Stimulated activated CD8-positive, alpha-beta memory T cell treated with anti-CD3 and anti-CD28 coated beads, Interleukin-7, amount 100 ng/mL, for 24 hours (primary cell): Measurements from ENCODE around the gene SAMD4A.
"Not testable (repeated sequence)": the region's sequence is repeated elsewhere in the genome, so short reads cannot be mapped to it uniquely, and the experiment has no call there.

Experiments used
- DNase-seq: peaks from one replicate; pipeline ENCODE4 v3.0.0-alpha.2; 2020; ENCODE audit warnings: low read depth

The SAMD4A gene

DNA sequence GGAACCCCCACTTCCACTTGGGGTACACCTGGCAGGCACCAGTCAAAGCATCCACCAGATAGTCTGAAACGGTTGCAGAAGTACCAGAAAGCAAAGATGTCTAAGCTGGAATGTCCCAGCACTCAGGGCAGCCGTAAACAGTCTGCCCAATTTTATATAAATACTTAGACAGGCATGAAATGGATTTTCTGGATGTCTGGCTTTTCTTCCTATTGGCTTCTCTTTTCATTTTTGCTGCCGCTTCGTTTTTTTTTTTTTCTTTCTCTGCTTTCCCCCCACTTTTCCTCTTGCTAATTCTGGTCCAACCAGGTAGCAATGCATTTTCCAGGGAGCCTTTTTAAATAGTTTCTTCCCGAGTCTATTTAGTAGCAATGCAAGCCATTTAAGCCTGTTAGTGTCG is 168.0 kb downstream of the SAMD4A start:
- no peak for DNase-seq

GRCh38 chr14:54735424-54735823 is 168.5 kb downstream of the SAMD4A start:
- no peak for DNase-seq

GRCh38 chr14:54737132-54737711 is 170.3 kb downstream of the SAMD4A start:
- no peak for DNase-seq

DNA sequence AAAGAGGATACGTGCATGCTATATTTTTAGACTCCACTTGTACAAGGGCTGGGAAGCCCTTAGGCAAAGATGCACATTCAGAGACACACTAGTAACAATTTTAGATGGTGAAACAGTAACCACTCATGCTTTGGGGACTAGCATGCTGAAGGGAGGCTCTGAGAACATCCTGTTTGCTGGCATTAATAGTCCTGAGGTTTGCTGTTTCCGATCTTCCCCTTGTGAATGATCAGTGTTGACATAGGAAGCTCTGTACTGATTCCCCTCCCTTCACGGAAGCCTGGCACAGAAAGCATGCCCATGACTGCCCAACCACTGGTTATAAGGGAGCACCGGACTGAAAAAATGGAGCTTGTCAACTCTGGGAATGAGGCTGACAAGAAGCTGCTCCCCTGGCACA is 171.1 kb downstream of the SAMD4A start:
- no peak for DNase-seq

DNA sequence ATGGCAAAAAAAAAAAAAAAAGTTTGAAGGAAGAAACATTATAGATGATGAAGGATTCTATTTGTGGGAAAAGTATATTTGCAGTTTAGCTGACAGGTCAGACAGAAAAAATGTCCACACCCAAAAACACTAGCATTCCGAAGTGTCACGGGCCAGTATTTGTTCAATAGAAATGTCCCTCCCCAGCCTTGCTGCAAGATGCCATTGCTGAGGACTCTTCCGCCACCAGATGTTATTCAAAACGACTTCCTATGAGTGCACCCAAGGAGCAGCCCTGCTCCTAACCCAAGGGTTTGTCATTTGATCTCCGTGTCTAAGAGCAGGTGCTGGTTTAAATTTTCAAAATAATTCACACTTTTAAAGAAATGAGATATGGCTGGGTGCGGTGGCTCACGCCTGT is 172.6 kb downstream of the SAMD4A start:
- DNase-seq: no peak

DNA sequence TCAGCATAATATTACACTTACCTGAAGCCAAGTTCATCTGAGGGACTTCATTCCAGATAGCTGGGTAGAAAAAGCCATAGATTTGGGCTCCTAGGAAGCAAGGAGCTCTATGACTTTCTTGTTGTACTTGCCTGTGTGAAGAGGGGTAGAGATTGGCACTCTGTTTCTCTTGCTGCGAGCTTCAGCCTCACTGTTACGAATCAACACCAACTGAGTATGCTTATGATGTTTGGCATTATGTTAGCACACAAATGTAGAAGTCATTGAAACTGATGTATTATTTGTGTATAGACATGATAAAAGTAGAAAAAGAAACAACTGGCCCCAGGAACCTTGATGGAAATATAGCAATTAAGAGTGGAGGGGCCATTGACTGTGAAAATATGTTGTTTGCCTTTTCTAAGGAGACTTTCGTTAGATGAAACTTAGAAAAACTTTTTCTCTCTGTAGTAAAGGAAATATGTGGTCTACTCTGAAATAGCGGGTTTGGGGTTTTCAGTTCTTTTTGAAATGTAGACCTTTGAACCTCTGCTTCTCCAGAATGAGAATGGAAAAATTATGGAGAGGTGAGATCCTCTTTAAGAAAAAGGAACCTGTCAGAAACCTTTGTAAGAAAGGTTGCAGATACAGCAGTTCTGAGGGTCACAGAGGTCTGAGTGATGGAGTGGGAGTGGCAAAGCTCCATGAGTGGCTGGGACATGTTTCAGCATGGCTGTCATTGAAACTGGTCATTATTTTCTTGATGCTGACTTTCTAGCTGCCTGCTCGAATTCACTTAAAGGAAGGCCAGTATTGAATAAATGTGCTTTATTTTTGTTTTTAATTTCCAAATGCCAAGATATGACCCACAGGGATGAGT is 175.8 kb downstream of the SAMD4A start:
- no peak for DNase-seq

DNA sequence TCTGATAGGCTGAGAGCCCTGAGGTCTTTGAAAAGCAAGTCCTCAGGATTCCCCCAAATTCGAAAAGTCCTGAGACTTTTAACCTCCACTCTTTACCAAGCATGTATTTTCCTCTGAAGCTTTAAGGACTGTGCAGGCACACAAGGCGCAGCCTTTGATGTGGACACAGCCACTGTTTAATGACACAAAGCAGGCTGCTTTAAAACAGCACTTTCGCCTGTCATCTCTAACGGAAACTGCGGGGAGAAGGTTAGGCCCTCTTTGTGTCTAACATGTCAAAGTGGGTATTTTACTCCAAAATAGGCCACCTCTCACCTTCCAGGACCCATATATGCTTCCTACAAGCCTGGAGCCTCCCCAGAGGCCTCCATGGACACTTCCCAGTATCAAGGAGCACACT is 176.5 kb downstream of the SAMD4A start:
- no peak for DNase-seq

DNA sequence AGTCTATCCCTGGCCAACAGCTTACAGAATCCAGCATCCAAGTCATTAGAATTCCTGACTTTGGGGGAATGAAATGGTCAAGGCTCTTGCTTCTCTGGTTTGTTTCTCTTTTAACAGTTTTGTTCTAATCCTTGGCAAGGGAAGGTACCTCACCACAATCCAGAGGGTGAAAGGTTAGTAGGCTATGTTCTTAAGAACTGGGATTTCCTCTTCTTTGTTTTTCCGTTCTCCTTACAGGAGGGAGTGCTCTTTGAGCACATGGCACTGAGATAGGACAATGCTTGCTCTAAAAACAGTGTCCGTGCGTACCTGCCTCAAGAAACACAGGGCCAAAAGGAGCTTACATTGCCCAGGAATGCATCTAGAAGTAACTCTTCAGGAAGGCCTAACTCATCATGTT is 179.1 kb downstream of the SAMD4A start:
- DNase-seq: no peak

DNA sequence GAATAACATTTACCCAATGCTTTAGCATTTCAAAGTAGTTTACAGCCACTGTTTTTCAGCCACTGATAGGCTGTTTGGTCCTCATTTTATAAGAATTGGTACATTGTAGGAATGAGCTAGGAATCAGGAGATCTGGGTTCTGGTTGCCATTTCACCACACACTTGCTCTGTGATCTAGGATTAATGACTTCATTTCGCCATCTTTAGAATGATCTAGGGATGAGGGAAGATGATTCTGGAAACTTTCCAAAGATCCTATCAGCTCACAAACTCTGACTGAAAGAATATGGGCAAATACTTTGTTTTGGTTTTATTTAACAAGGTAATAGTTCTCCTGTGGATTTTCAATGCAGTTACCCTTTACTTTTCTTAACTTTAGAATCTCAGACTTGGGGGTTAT is 180.7 kb downstream of the SAMD4A start:
- no peak for DNase-seq

- DNase-seq: no peak
Measured at GRCh38 chr14:54749180-54749579, 182.3 kb downstream of the SAMD4A start.

DNA sequence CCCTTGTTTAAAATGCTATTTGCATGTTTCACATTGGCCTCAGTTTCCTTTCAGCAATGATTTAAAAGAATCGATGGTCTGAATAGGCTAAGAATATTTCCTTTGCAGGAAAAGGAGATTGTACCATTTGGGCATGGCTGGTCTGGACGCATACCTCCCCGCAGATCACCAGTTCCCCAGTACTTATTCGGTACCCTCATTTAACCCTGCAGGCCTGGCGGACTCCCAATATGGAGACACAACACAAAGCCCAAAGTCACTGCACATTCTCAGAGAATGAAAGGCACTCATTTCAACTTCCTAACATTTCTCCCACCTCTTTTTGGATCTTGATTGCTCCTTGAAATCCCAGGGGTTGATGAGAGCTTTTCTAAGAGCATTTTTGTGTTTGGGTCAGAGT is 182.8 kb downstream of the SAMD4A start:
- no peak for DNase-seq

- DNase-seq: not testable (repeated sequence)
Measured at GRCh38 chr14:54752611-54753010, 185.7 kb downstream of the SAMD4A start.

DNA sequence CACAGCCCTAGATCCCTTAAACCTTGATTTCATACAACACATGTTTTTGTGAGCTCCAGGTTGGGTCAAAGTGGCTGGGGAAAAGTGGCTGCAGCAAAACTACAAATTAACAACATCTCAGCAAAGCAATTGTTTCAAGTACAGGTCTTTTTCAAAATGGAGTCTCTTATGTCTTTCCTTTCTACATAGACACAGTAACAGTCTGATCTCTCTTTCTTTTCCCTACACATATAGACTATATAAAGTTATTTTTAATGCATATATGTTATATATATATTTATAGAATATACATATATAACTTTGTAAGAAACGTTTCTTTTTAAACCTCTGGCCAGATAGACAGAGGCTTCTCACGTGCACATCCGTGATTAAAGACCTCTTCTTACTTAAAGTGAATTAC is 186.5 kb downstream of the SAMD4A start:
- DNase-seq: not testable (repeated sequence)

DNA sequence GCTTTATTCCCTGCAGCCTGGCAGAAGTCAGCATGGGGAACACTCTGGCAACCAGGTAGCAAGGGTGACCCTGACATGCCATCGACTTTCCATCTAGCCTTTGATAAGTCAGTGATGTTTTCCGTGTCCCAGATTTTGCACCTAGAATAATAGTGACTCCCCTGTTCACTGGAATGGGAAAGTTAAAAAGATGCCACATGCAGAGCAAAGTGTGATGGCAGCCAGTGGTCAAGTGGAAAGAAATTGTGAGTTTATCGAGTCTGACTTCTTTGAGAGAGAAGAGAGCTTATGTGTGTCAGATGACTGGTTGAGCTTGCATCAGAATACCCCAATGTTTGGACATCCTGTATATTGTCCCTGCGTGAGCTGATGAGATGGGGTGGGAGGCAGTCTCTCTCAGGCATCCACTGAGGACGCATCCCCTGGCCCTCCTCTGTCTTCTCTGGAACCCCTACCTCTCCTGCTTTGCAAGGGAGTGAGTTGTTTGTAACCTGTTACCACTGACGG is 187.2 kb downstream of the SAMD4A start:
- DNase-seq: no peak

DNA sequence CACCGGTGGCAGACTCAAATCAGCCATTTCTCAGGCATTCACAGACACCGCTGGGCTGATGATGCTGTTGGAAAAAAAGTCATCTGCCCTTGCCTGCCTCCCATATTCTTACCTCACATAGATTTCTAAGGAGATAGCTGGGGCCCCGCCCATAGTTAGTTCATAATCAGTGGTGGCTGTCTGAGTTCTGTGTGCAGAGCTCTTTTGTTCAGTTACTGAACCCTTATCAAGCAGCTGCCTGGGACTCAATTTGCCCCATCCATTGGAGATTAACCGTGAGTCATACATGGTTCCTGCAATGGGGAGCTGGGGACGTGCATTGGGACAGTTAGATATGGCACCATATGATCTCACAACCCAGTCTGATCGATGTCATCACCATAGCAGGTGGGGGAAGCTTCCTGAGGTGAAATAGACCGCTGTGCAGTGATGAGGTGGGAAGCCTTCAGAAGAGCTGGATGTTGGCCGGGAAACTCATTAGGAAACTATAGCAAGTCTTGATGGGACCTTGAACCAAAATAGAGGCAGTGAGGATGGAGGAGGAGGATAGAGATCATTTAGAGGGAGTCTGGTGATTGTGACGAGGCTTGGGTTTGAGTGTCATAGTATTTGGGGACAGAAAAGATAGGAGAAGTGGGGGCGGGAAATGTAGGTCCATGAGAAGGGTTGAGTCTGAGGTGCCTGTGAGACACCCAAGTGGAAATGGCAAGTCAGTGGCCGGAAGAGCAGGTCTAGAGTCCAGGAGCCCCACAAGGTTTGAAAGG is 187.9 kb downstream of the SAMD4A start:
- no peak for DNase-seq

GRCh38 chr14:54756656-54757392 is 189.9 kb downstream of the SAMD4A start:
- DNase-seq: no peak

GRCh38 chr14:54758041-54758440 is 191.1 kb downstream of the SAMD4A start:
- no peak for DNase-seq

DNA sequence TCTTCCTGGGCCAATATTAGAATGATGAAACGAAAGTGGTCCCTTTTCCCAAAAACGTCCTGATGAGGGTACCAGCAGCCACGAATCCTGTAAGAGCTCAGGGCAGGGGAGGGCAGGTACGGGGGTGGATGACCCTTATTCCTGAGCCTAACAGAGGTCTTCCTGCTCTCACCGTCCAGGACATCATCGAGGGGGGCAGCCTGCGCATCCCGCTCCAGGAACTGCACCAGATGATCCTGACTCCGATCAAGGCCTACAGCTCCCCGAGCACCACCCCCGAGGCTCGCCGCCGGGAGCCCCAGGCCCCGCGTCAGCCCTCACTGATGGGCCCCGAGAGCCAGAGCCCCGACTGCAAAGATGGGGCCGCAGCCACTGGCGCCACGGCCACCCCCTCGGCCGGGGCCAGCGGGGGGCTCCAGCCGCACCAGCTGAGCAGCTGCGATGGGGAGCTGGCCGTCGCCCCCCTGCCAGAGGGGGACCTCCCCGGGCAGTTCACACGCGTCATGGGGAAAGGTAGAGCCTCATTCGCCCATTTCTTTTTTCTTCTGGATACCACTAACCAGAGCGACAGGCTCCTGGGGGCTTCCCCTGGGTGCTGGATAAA is 193.2 kb downstream of the SAMD4A start:
- no peak for DNase-seq

DNA sequence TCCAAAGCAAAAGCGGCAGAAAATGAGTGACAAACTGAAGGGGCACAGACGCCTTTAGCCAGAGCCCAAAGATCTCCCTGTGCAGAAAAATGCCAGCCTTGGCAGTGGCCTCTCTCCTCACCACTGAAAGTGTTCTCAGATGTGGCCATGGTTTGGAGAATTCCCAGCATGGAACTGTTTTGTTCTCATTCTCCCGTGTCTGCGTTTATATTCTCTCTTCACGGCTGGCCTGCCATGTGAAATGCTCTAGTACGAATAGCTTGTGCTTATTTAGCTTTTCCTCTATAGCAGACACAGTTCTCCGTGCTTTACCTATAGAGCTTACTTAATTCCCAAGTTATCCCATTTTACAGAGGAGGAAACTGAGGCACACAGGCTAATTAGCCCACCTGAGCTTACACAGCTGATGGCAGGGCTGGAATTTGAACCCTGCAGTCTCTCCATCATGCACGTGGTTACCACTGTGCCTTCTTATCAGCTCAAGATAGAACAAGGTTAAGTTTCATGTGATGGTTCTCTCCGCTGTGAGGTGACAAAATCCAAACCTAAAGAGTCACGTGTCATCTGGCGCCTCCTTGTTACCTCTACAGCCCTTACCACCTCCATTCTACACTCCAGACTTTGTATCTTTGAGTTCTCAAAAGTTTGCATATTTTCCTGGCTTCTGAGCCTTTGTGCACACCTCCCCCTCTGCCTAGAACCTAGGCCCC is 194.1 kb downstream of the SAMD4A start:
- no peak for DNase-seq

DNA sequence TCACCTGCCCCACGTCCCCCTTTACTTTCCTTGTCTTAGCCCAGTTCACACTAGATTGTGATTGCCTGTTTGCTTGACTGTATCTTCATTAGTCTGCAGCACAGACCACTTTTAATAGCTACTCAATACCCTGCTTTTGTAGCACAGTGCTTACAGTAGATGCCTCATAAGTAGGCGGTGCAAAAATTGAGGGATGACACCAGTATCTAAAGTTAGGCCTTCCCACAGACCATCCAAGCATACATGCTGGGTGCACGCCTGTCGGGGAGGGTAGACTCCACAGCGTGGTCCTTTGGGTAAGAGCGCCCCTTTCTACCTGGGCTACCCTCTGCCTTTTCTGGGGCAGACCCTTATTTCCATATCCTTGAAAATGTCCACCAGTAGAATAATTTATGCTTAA is 194.9 kb downstream of the SAMD4A start:
- no peak for DNase-seq

DNA sequence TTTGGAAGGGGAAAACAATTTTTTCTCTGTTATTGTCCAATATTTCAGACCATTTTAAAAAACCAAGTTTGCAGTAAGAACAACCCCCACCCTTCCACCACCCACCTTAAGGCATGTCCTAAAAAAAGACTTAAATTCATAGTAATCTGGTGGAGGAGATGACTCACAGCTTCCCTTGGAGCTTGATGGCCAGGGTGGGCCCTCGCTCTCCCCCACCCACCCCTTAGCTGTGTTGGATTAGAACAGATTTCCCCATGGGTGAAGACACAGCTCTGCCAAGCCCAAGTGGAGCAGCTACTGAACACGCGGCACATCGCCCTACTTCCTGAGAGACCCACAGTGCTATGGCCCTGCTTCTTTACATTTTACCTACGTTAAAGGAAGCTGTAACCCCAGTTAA is 195.4 kb downstream of the SAMD4A start:
- DNase-seq: no peak
